Measurements from ENCODE around the gene FAM210A. TPM values are rescaled to one million over a fixed set of nuclear protein-coding genes. Genes with fewer than 3 reads are reported as not detected.
"Not testable (repeated sequence)": the region's sequence is repeated elsewhere in the genome, so short reads cannot be mapped to it uniquely, and the experiment has no call there.

FAM210A gene
- total RNA-seq, 1 donor from 2014 or later, result 15.1 TPM

- no peak for ATAC-seq
These were observed 13.8 kb downstream of the FAM210A start for GRCh38 chr18:13712400-13713131.

GRCh38 chr18:13710414-13710831 lies 15.9 kb downstream of the FAM210A start:
- DNase-seq (ENCODE audit: low spot score), result no peak
- intact Hi-C loops (cut with DNase I), result no loop called here
- no peak for ATAC-seq

More at GRCh38 chr18:13712400-13713131, 13.8 kb downstream of the FAM210A start:
- intact Hi-C loops (cut with DNase I), result no loop called here
- DNase-seq (ENCODE audit: low spot score), result no peak

GRCh38 chr18:13703899-13704298 lies 22.5 kb downstream of the FAM210A start:
- ATAC-seq (no peak), DNase-seq (ENCODE audit: low spot score) (no peak)
- intact Hi-C loops (cut with DNase I), result no loop called here

GRCh38 chr18:13700153-13700552 lies 26.2 kb downstream of the FAM210A start:
- no peak for DNase-seq (ENCODE audit: low spot score)
- intact Hi-C loops (cut with DNase I), result no loop called here
- no peak for ATAC-seq

- ATAC-seq (no peak), DNase-seq (ENCODE audit: low spot score) (no peak)
- intact Hi-C loops (cut with DNase I), result no loop called here
These were observed 29.4 kb downstream of the FAM210A start for GRCh38 chr18:13696961-13697360.

GRCh38 chr18:13695337-13695736 lies 31.0 kb downstream of the FAM210A start:
- DNase-seq (ENCODE audit: low spot score); intact Hi-C loops (cut with DNase I); ATAC-seq: not testable (repeated sequence)

GRCh38 chr18:13690060-13690459 lies 36.3 kb downstream of the FAM210A start:
- DNase-seq (ENCODE audit: low spot score); ATAC-seq; intact Hi-C loops (cut with DNase I): not testable (repeated sequence)

GRCh38 chr18:13688191-13689136 lies 37.9 kb downstream of the FAM210A start:
- intact Hi-C loops (cut with DNase I), result no loop called here
- DNase-seq (ENCODE audit: low spot score), result no peak
- no peak for ATAC-seq

- no peak for ATAC-seq
- DNase-seq (ENCODE audit: low spot score), result no peak
- intact Hi-C loops (cut with DNase I), result no loop called here
These were observed 41.8 kb downstream of the FAM210A start for GRCh38 chr18:13684546-13684945.

- no peak for DNase-seq (ENCODE audit: low spot score)
- ATAC-seq, result no peak
- intact Hi-C loops (cut with DNase I), result no loop called here
These were observed 44.7 kb downstream of the FAM210A start for GRCh38 chr18:13681701-13682100.

GRCh38 chr18:13680612-13681011 lies 45.7 kb downstream of the FAM210A start:
- no peak for DNase-seq (ENCODE audit: low spot score)
- intact Hi-C loops (cut with DNase I), result no loop called here
- ATAC-seq, result no peak

- DNase-seq (ENCODE audit: low spot score); intact Hi-C loops (cut with DNase I); ATAC-seq: not testable (repeated sequence)
These were observed 49.0 kb downstream of the FAM210A start for GRCh38 chr18:13677350-13677749.

GRCh38 chr18:13676471-13676870 lies 49.9 kb downstream of the FAM210A start:
- intact Hi-C loops (cut with DNase I), result no loop called here

GRCh38 chr18:13672657-13673056 lies 53.7 kb downstream of the FAM210A start:
- intact Hi-C loops (cut with DNase I), result no loop called here
- no peak for DNase-seq (ENCODE audit: low spot score)
- ATAC-seq, result no peak

More at GRCh38 chr18:13676471-13676870, 49.9 kb downstream of the FAM210A start:
- DNase-seq (ENCODE audit: low spot score), result no peak
- ATAC-seq, result no peak

- DNase-seq (ENCODE audit: low spot score) (no peak), ATAC-seq (no peak)
- intact Hi-C loops (cut with DNase I), result no loop called here
These were observed 64.5 kb downstream of the FAM210A start for GRCh38 chr18:13661779-13662256.

- ATAC-seq (no peak), DNase-seq (ENCODE audit: low spot score) (no peak)
- intact Hi-C loops (cut with DNase I), result no loop called here
These were observed 65.1 kb downstream of the FAM210A start for GRCh38 chr18:13661051-13661778.

GRCh38 chr18:13660510-13660909 lies 65.8 kb downstream of the FAM210A start:
- ATAC-seq (peak; percentile 82), DNase-seq (ENCODE audit: low spot score) (no peak)
- intact Hi-C loops (cut with DNase I), result no loop called here

- ATAC-seq (no peak), DNase-seq (ENCODE audit: low spot score) (no peak)
- intact Hi-C loops (cut with DNase I), result no loop called here
These were observed 67.7 kb downstream of the FAM210A start for GRCh38 chr18:13658436-13659204.
